ENCODE measurements around the gene CHFR. TPM values are rescaled to one million over a fixed set of nuclear protein-coding genes. Genes with fewer than 3 reads are reported as not detected.
"Not testable (repeated sequence)": the region's sequence is repeated elsewhere in the genome, so short reads cannot be mapped to it uniquely, and the experiment has no call there.

CHFR gene
- polyA plus RNA-seq, 1 experiment, result 41.6 TPM

DNA sequence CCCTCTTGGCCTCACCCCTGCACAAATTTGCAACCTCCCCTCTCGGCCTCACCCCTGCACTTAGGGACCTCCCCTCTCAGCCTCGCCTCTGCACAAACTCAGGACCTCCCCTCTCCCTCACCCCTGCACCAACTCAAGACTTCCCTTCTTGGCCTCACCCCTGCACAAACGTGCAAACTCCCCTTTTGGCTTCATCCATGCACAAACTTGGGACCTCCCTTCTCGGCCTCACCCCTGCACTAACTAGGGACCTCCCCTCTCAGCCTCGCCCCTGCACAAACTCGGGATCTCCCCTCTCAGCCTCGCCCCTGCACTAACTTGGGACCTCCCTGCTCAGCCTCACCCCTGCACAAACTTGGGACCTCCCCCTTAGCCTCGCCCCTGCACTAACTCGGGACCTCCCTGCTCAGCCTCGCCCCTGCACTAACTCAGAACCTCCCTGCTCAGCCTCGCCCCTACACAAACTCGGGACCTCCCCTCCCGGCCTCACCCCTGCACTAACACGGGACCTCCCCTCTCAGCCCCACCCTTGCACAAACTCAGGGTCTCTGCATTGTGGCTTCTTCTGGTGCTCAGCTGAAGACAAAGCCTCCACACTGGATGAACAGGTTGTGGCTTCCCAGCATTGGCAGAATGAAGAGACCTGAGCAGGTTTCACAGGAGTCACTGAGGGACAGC, 47.7 kb downstream of the CHFR start:
- TF ChIP-seq, protein P1, sequence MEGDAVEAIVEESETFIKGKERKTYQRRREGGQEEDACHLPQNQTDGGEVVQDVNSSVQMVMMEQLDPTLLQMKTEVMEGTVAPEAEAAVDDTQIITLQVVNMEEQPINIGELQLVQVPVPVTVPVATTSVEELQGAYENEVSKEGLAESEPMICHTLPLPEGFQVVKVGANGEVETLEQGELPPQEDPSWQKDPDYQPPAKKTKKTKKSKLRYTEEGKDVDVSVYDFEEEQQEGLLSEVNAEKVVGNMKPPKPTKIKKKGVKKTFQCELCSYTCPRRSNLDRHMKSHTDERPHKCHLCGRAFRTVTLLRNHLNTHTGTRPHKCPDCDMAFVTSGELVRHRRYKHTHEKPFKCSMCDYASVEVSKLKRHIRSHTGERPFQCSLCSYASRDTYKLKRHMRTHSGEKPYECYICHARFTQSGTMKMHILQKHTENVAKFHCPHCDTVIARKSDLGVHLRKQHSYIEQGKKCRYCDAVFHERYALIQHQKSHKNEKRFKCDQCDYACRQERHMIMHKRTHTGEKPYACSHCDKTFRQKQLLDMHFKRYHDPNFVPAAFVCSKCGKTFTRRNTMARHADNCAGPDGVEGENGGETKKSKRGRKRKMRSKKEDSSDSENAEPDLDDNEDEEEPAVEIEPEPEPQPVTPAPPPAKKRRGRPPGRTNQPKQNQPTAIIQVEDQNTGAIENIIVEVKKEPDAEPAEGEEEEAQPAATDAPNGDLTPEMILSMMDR (IDR thresholded peaks at IDR 0.05; ENCODE audit: insufficient read depth, low read depth, low read length), result no peak
- H3K27me3 ChIP-seq (ENCODE audit: control insufficient read depth, insufficient read depth, low read length), result no peaks in the 10 kb centered on the region
- H3K4me3 ChIP-seq (ENCODE audit: low read depth, low read length), result no peak overlapping the region
- DNase-seq (ENCODE audit: low read depth), result no peak
- ChIA-PET POLR2A (no interaction called here), CTCF (interaction anchor here (0.6 kb wide), 1 partner anchor 30 kb away, joined by 3 read pairs; no protein-coding TSS in a partner anchor)
- H3K36me3 ChIP-seq (ENCODE audit: control insufficient read depth, insufficient read depth, low read length), result peaks cover 22% of the 10 kb centered on the region

DNA sequence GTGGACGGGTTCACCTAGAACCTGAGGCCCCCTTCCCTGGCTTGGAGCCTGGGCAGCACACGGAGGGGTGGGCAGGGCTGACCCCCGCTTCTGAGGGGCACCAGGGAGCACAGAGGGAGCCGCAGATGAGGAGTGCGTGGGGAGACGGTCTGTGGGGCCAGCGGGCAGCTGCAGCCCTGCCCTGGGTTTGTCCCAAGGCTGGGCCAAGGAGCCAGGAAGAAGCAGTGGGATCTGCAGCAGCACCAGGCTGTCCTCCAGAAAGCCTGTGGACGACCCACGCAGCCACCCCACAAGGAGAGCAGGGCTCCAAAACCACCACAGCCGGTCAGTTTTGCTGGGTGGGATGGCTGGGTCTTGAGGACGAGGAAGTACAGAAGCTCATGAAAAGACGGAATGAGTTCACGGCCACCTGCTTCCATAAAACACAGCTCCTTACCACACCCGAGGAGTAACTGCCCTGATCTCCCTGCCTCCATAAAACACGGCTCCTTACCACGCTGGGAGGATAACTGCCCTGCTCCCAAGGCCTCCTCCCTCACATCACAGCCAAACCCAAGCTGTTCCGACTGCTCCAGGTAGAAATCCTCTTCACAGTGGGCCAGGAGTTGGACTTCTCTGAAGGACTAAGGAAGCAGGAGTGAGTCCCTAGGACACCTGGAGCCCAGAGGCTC, 48.9 kb downstream of the CHFR start:
- CTCF ChIA-PET, result interaction anchor here (0.6 kb wide), 1 partner anchor 29 kb away, joined by 3 read pairs; no protein-coding TSS in a partner anchor
- POLR2A ChIA-PET, result no interaction called here

DNA sequence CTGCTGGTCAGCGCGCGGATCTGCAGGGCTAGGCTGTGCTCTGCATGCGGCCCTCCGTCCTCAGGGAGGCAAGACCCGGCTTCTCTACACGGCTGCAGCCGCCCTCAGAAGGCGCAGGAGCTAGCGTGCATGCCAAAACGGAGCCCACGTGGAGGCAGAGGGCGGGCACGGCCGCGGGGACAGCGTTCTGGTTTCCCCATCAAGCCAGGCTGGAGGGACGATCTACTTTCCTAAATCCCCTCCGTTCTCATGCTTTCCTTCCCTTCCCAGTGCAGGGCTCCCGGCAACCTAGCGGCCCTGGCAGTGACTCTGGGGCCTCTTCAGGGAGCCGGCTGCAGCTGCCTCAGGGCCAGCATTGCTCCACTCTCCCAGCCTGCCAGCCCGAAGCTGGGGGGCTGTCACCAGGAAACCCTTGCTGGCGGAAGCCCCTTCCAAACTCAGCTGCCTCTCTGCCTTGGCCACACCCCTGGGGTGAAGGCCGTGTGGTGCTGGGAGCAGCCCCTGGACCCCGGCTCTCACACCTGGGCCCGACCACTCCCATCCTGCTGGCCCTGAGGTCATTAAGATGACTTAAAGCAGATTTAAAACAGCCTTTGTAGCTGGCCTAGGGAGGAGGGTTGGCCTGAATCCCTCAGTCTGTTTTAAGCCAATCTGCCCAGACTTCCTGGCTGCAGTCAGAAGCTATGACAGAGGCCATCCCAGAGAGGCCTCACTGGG, 49.6 kb downstream of the CHFR start:
- TF ChIP-seq, protein P1 (IDR thresholded peaks at IDR 0.05; ENCODE audit: insufficient read depth, low read depth, low read length), result no peak
- no peak for DNase-seq (ENCODE audit: low read depth)
- peaks cover 23% of the 10 kb centered on the region for H3K36me3 ChIP-seq (ENCODE audit: control insufficient read depth, insufficient read depth, low read length)
- no peaks in the 10 kb centered on the region for H3K27me3 ChIP-seq (ENCODE audit: control insufficient read depth, insufficient read depth, low read length)
- ChIA-PET POLR2A (no interaction called here), CTCF (no interaction called here)
- H3K4me3 ChIP-seq (ENCODE audit: low read depth, low read length), result no peak overlapping the region

More for the DNA sequence above, 48.9 kb downstream of the CHFR start:
- DNase-seq (ENCODE audit: low read depth), result no peak
- TF ChIP-seq, protein P1 (IDR thresholded peaks at IDR 0.05; ENCODE audit: insufficient read depth, low read depth, low read length), result no peak
- Histone ChIP-seq H3K4me3 (ENCODE audit: low read depth, low read length) (no peak overlapping the region), H3K27me3 (ENCODE audit: control insufficient read depth, insufficient read depth, low read length) (no peaks in the 10 kb centered on the region), H3K36me3 (ENCODE audit: control insufficient read depth, insufficient read depth, low read length) (peaks cover 24% of the 10 kb centered on the region)

DNA sequence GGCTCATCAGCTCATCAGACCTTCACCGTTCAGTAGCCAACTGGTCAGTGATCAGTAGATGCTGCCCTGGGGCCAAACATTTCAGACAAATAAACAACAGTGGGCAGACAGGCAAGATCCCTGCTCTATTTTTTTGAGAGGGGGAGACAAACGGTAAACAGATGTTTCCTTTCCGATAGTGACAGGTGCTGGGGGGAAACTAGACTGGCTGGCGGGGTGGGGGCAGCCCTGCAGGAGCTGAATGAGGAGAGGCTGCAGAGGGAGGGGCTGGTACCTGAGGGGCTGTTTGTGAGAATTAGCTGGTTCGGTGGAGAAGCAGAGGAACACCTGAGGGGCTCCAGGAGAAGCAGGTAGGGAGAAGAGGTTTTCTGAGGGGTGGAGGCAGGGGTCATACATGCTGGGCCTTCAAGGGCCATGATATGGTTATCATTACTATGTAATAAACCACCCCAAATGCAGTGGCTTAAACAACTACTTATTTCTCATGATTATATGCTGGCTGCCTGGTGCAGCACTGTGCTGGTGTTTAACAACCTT, 50.5 kb downstream of the CHFR start:
- Histone ChIP-seq H3K36me3 (ENCODE audit: control insufficient read depth, insufficient read depth, low read length) (peaks cover 17% of the 10 kb centered on the region), H3K4me3 (ENCODE audit: low read depth, low read length) (no peak overlapping the region), H3K27me3 (ENCODE audit: control insufficient read depth, insufficient read depth, low read length) (no peaks in the 10 kb centered on the region)
- ChIA-PET POLR2A (no interaction called here), CTCF (no interaction called here)
- TF ChIP-seq, protein P1 (IDR thresholded peaks at IDR 0.05; ENCODE audit: insufficient read depth, low read depth, low read length), result no peak
- DNase-seq (ENCODE audit: low read depth), result no peak

DNA sequence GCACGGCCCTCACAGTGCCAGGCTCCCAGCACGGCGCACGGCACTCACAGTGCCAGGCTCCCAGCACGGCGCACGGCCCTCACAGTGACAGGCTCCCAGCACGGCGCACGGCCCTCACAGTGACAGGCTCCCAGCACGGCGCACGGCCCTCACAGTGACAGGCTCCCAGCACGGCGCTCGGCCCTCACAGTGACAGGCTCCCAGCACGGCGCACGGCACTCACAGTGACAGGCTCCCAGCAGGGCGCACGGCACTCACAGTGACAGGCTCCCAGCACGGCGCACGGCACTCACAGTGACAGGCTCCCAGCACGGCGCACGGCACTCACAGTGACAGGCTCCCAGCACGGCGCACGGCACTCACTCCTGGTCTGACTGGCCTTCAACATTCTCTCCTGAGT, 51.2 kb downstream of the CHFR start:
- peaks cover 17% of the 10 kb centered on the region for H3K36me3 ChIP-seq (ENCODE audit: control insufficient read depth, insufficient read depth, low read length)
- DNase-seq (ENCODE audit: low read depth); CTCF ChIA-PET; H3K27me3 ChIP-seq (ENCODE audit: control insufficient read depth, insufficient read depth, low read length); POLR2A ChIA-PET; H3K4me3 ChIP-seq (ENCODE audit: low read depth, low read length): not testable (repeated sequence)

Data from BJ (cell line).